DND-41 (cell line): ENCODE data around the gene RGP1.

Source experiments
- ATAC-seq: fragments of 200-7000 bp; cut with Tn5 transposase; 3 replicates; pipeline ENCODE4 v1.9.1; 2021; ENCODE audit warnings: low read depth; ENCODE audit not compliant: insufficient read depth
- DNase-seq: peaks from one replicate; pipeline ENCODE4 v3.0.0-alpha.2; 2020
- H2AFZ ChIP-seq: 2 replicates; pipeline ENCODE4 v1.6.0; 2012; ENCODE audit warnings: low read depth, low read length
- H3K27ac ChIP-seq: 2 replicates; pipeline ENCODE4 v1.5.1; 2012; ENCODE audit warnings: low read length, inconsistent platforms
- H3K27me3 ChIP-seq: fragments of 200-600 bp; sonication (generic); 2 replicates; pipeline ENCODE4 v1.6.0; 2012; ENCODE audit warnings: low read length, mild to moderate bottlenecking, inconsistent platforms; ENCODE audit not compliant: insufficient read depth, poor library complexity
- H3K36me3 ChIP-seq: 2 replicates; pipeline ENCODE4 v1.5.1; 2012; ENCODE audit warnings: low read length, inconsistent platforms; ENCODE audit not compliant: insufficient read depth
- H3K4me1 ChIP-seq: 2 replicates; pipeline ENCODE4 v1.5.1; 2012; ENCODE audit warnings: mild to moderate bottlenecking, low read length; ENCODE audit not compliant: insufficient read depth
- H3K4me2 ChIP-seq: 2 replicates; pipeline ENCODE4 v1.6.0; 2012; ENCODE audit warnings: mild to moderate bottlenecking, moderate library complexity, low read length, inconsistent platforms; ENCODE audit not compliant: insufficient read depth
- H3K4me3 ChIP-seq, 2 experiments: fragments of 200-600 bp in 1 of 2; shearing (Covaris generic) in 1 of 2; 2 replicates each; pipeline ENCODE4 v1.5.1; 2012 to 2016; ENCODE audit warnings: inconsistent platforms in 2 of 2, low read length in 2 of 2, mild to moderate bottlenecking in 2 of 2, low read depth in 1 of 2, moderate library complexity in 1 of 2
- H3K79me2 ChIP-seq: 2 replicates; pipeline ENCODE4 v1.6.0; 2012; ENCODE audit warnings: low read length, inconsistent platforms; ENCODE audit not compliant: insufficient read depth
- H3K9ac ChIP-seq: 2 replicates; pipeline ENCODE4 v1.6.0; 2012; ENCODE audit warnings: low read depth, mild to moderate bottlenecking, inconsistent platforms, low read length, moderate library complexity
- H3K9me3 ChIP-seq: 2 replicates; pipeline ENCODE4 v1.5.1; 2012; ENCODE audit warnings: low read length, moderate library complexity, mild to moderate bottlenecking, inconsistent platforms; ENCODE audit not compliant: insufficient read depth, severe bottlenecking
- H4K20me1 ChIP-seq: 2 replicates; pipeline ENCODE4 v1.6.0; 2012; ENCODE audit warnings: low read length; ENCODE audit not compliant: insufficient read depth
- EZH2 ChIP-seq: IDR thresholded peaks from 3 replicates; pipeline ENCODE4 v1.6.1; 2012; ENCODE audit warnings: borderline replicate concordance, low read depth, mild to moderate bottlenecking, moderate library complexity, low read length, inconsistent platforms; ENCODE audit not compliant: severe bottlenecking
- TF ChIP-seq, protein P1 (sequence below): IDR thresholded peaks from 2 replicates; pipeline ENCODE4 v1.5.1; 2012; ENCODE audit warnings: borderline replicate concordance, low read length, moderate library complexity, mild to moderate bottlenecking; ENCODE audit not compliant: poor library complexity, severe bottlenecking; ENCODE audit errors: extremely low read depth

The RGP1 gene

DNA sequence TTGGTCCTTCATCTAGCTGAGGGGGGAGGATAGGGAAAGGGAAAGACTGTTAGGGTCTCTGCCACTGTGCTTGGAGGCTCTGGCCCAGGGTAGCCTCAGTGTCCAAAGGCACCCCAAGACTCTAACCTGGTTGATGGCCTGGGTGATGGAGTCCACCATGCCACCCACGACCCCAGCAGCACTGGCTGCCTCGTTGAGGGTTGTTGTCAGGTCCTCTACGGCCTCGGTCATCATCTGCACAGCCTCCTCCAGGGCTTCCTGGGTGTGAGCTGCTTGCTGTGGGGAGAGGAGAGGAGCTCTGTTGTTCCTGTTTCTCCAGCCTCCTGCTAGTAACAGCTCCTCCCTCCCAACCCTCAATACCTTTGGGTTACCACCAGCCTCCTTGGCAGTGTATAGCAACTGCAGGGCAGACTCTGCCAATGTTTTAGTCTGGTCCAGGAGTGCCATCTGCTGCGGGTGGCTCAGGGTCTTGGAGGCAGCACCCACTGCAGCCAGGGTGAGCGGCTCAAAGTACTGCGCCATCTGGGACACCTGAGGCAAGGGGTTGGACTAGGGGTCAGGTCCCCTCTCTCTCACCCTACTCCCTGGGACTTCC lies 43.2 kb upstream of the RGP1 start:
- Histone ChIP-seq H2AFZ (no peak overlapping the region), H3K79me2 (no peaks in the 10 kb centered on the region), H3K9ac (no peak overlapping the region), H3K9me3 (no peaks in the 10 kb centered on the region), H3K27ac (no peak overlapping the region), H3K4me2 (no peak overlapping the region), H4K20me1 (no peaks in the 10 kb centered on the region), H3K27me3 (no peaks in the 10 kb centered on the region), H3K4me1 (no peaks in the 10 kb centered on the region), H3K4me3 (no peak overlapping the region), H3K36me3 (peaks cover 86% of the 10 kb centered on the region)
- ATAC-seq (no peak), DNase-seq (no peak)
- TF ChIP-seq, protein P1, sequence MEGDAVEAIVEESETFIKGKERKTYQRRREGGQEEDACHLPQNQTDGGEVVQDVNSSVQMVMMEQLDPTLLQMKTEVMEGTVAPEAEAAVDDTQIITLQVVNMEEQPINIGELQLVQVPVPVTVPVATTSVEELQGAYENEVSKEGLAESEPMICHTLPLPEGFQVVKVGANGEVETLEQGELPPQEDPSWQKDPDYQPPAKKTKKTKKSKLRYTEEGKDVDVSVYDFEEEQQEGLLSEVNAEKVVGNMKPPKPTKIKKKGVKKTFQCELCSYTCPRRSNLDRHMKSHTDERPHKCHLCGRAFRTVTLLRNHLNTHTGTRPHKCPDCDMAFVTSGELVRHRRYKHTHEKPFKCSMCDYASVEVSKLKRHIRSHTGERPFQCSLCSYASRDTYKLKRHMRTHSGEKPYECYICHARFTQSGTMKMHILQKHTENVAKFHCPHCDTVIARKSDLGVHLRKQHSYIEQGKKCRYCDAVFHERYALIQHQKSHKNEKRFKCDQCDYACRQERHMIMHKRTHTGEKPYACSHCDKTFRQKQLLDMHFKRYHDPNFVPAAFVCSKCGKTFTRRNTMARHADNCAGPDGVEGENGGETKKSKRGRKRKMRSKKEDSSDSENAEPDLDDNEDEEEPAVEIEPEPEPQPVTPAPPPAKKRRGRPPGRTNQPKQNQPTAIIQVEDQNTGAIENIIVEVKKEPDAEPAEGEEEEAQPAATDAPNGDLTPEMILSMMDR = no peak
- TF ChIP-seq EZH2 = no peak

DNA sequence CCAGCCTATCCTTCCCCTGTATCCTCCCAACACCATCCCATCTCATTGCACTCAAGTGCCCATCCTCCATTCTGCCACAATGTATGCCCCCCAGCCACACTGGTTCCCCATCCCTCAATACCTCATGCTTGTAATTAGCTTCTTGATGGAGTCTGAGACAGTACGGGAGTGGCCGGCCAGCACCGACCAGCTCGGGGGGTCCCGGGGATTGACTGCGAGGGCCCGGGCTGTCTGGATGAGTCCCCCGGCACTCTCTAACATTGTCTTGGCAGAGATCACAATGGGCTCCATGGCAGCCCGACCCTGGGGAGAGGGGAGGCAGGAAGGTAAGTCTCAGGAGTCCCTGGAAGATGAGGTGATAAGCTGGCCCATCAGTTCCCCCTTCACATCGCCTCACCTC lies 42.1 kb upstream of the RGP1 start:
- no peak overlapping the region for H3K27ac ChIP-seq
- no peaks in the 10 kb centered on the region for H3K27me3 ChIP-seq
- no peak overlapping the region for H3K4me2 ChIP-seq
- H3K36me3 ChIP-seq = peaks cover 86% of the 10 kb centered on the region
- no peaks in the 10 kb centered on the region for H3K4me1 ChIP-seq
- H4K20me1 ChIP-seq = 0 out of 2 replicates have a peak, but pooled peaks cover 4% of the 10 kb centered on the region
- TF ChIP-seq, protein P1 = no peak
- no peak for TF ChIP-seq EZH2
- H3K79me2 ChIP-seq = no peaks in the 10 kb centered on the region
- H3K9ac ChIP-seq = no peak overlapping the region
- no peaks in the 10 kb centered on the region for H3K9me3 ChIP-seq
- no peak overlapping the region for H2AFZ ChIP-seq
- H3K4me3 ChIP-seq = no peak overlapping the region
- ATAC-seq (no peak), DNase-seq (no peak)

DNA sequence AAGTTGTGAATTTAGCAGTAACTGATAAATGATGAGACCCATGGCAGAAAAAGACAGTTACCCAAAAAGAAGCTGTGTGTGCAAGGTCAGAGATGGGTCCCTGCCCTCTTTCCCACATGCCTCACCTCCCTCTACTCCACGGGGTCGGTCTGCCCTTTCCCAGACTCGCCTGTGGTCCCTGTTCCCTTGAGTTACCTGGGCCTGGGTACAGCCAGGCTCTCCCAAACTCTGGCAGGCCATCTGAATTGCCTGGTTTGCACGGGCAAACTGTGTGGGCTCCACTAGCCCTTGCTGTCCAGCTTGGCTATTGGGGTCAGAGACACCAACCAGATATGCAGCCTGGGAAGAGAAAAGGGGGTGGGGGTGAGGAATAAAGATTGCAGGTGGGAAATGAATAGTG lies 40.9 kb upstream of the RGP1 start:
- ATAC-seq (no peak), DNase-seq (no peak)
- Histone ChIP-seq H3K27ac (no peak overlapping the region), H3K9ac (no peak overlapping the region), H3K27me3 (no peaks in the 10 kb centered on the region), H3K9me3 (no peaks in the 10 kb centered on the region), H3K4me1 (no peaks in the 10 kb centered on the region), H4K20me1 (peaks cover 4% of the 10 kb centered on the region; the same call in 1 of the 2 replicates), H3K36me3 (peaks cover 88% of the 10 kb centered on the region), H3K4me3 (no peak overlapping the region), H3K79me2 (no peaks in the 10 kb centered on the region), H3K4me2 (no peak overlapping the region), H2AFZ (no peak overlapping the region)
- TF ChIP-seq, protein P1 = no peak
- no peak for TF ChIP-seq EZH2
